Activated naive CD4-positive, alpha-beta T cell treated with anti-CD3 and anti-CD28 coated beads, Interleukin-2, amount 10 ng/mL, durations not matched to agents 5 hours and 36 hours (primary cell): ENCODE results near the gene TRIL. TPM values are rescaled to one million over a fixed set of nuclear protein-coding genes. Genes with fewer than 3 reads are reported as not detected.

Experiments used
- total RNA-seq, 2 experiments: library from RNA; stranded (reverse); gene quantifications; one replicate each; pipeline ENCODE4 v1.2.3, GENCODE V29; 2021

The TRIL gene
- total RNA-seq = not detected

GRCh38 chr7:28958235-28958979 is at the start of gene TRIL:
Gene TRIL, minus strand, starts transcription at chr7:28958330. Its CDS starts 284 bp downstream, at chr7:28958046.

Other genes starting within 250 kb of the TRIL start
- gene CPVL, start 188.2 kb upstream of the TRIL start, total RNA-seq = under 1 TPM in 1 of 2 experiments, not detected in 1; 0.30 TPM
- gene CHN2, start 236.4 kb upstream of the TRIL start, total RNA-seq = 1 to 10 TPM; 5.3 to 6.3 TPM